ENCODE data around the gene IL3. TPM values are rescaled to one million over a fixed set of nuclear protein-coding genes. Genes with fewer than 3 reads are reported as not detected.

IL3 gene
- total and polyA plus RNA-seq, 2 donors (not counting 1 experiment from before 2014, with no cell fraction given), result not detected

DNA sequence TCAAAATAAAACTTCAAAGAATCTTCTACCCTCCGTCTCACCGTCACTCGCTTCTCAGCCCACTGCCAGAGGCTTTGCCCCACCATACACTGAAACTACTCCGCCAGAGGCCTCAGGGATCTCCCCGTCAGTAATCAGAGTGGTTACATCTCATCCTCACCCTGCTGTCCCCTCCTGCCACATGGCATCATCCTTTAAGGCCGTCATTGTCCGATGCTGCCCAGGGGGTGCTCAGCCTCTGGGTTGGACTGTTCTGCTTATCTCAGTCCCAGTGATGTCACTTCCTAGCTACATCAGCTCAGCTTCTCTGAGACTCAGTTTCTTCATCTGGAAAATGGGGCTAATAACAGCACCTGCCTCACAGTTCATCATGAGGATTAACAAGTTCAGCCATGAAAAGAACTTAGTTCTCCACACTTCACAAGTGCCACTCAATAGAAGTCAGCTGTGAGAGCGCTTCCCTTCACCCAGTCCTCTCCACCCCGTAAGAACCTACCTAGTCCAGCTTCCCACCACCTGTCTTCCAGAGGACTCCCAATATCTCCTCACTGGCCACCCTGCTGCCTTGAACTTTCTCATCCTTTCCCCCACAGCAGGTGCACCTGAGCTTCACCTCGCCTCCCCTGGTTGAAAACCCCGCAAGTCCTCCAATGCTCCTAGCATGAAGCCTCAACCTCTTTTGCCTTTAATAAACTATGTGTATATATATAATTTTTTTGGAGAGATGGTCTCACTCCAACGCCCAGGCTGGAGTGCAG lies 2.8 kb upstream of the IL3 start:
- no peak for TF ChIP-seq EZH2 (IDR thresholded peaks at IDR 0.05; ENCODE audit: borderline replicate concordance, insufficient read depth, low read depth, low read length, poor library complexity, severe bottlenecking)
- TF ChIP-seq, protein P1, sequence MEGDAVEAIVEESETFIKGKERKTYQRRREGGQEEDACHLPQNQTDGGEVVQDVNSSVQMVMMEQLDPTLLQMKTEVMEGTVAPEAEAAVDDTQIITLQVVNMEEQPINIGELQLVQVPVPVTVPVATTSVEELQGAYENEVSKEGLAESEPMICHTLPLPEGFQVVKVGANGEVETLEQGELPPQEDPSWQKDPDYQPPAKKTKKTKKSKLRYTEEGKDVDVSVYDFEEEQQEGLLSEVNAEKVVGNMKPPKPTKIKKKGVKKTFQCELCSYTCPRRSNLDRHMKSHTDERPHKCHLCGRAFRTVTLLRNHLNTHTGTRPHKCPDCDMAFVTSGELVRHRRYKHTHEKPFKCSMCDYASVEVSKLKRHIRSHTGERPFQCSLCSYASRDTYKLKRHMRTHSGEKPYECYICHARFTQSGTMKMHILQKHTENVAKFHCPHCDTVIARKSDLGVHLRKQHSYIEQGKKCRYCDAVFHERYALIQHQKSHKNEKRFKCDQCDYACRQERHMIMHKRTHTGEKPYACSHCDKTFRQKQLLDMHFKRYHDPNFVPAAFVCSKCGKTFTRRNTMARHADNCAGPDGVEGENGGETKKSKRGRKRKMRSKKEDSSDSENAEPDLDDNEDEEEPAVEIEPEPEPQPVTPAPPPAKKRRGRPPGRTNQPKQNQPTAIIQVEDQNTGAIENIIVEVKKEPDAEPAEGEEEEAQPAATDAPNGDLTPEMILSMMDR (IDR thresholded peaks at IDR 0.05), result no peak
- no peaks in the 10 kb centered on the region for H3K4me1 Mint-ChIP-seq
- no peak for DNase-seq
- no peaks in the 10 kb centered on the region for H4K20me1 ChIP-seq (ENCODE audit: control insufficient read depth, insufficient read depth, low read length, poor library complexity, severe bottlenecking)
- no peak for ATAC-seq (ENCODE audit: low read depth)
- no peak overlapping the region for H2AFZ ChIP-seq (ENCODE audit: insufficient read depth, low read depth, low read length, poor library complexity, severe bottlenecking)
- ChIA-PET POLR2A (no interaction called here), CTCF (interaction anchor here (0.7 kb wide), 1 partner anchor 468 kb away, joined by 3 read pairs; no protein-coding TSS in a partner anchor)
- H3K4me3 Mint-ChIP-seq, result no peak overlapping the region
- intact Hi-C loops (cut with micrococcal nuclease), result no loop called here
- H3K9ac ChIP-seq (ENCODE audit: low read length), result no peak overlapping the region
- no peaks in the 10 kb centered on the region for H3K9me3 Mint-ChIP-seq (ENCODE audit: insufficient read depth)
- no peaks in the 10 kb centered on the region for H3K79me2 ChIP-seq (ENCODE audit: control insufficient read depth, insufficient read depth, low read length)
- no peak overlapping the region for H3K4me3 ChIP-seq (ENCODE audit: control extremely low read depth in 1 of 5, extremely low read depth in 1 of 5, insufficient read depth in 1 of 5, low read depth in 2 of 5, low read length in 4 of 5)
- H3K4me2 ChIP-seq (replicated peaks; ENCODE audit: low read depth, low read length, poor library complexity, severe bottlenecking), result no peak overlapping the region
- no peaks in the 10 kb centered on the region for H3K36me3 ChIP-seq (replicated peaks in 1 of 2; ENCODE audit: control extremely low read depth in 1 of 2, control insufficient read depth in 1 of 2, extremely low read depth in 1 of 2, insufficient read depth in 2 of 2, low read length in 1 of 2)
- no peaks in the 10 kb centered on the region for H3K9me3 ChIP-seq (ENCODE audit: control extremely low read depth in 1 of 3, control insufficient read depth in 2 of 3, insufficient read depth in 1 of 3, low read length in 2 of 3)
- WGBS (ENCODE audit: insufficient coverage), result 89% methylated on average over 9 of the region's 12 CpGs
- no peaks in the 10 kb centered on the region for H3K4me1 ChIP-seq (ENCODE audit: control insufficient read depth in 2 of 2, insufficient read depth in 2 of 2, low read length in 2 of 2)
- peaks cover 3% of the 10 kb centered on the region for H3K27me3 Mint-ChIP-seq
- H3K27ac Mint-ChIP-seq, result no peak overlapping the region
- no peaks in the 10 kb centered on the region for H3K27me3 ChIP-seq (replicated peaks in 1 of 4; ENCODE audit: control extremely low read depth in 1 of 4, control insufficient read depth in 3 of 4, insufficient read depth in 4 of 4, low read length in 3 of 4)
- no peak overlapping the region for H3K27ac ChIP-seq (ENCODE audit: low read length in 2 of 2)

DNA sequence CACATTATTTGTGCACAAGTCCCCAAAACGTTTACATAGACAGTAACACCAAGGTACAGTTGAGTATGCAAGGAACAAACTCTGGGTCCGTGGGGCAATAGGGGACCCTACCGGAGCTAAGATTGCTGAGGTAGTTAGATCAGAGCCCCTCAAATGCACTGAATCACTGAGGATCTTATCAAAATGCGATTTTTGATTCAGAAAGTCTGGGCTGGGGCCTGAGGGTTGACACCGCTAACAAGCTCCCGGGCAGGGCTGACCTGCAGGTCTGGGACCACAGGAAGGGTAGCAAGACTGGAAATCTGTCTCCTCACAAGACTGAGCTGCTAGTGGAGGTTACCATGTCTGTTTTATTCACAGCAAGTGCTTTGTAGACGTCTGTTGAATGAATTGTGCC lies 1.8 kb upstream of the IL3 start:
- TF ChIP-seq EZH2 (IDR thresholded peaks at IDR 0.05; ENCODE audit: borderline replicate concordance, insufficient read depth, low read depth, low read length, poor library complexity, severe bottlenecking), result no peak
- TF ChIP-seq, protein P1 (IDR thresholded peaks at IDR 0.05), result no peak
- H3K4me2 ChIP-seq (replicated peaks; ENCODE audit: low read depth, low read length, poor library complexity, severe bottlenecking), result no peak overlapping the region
- ChIA-PET CTCF (no interaction called here), POLR2A (no interaction called here)
- DNase-seq (no peak), ATAC-seq (ENCODE audit: low read depth) (no peak)
- H3K27ac ChIP-seq (ENCODE audit: low read length in 2 of 2), result no peak overlapping the region
- Mint-ChIP-seq H3K27me3 (peaks cover 3% of the 10 kb centered on the region), H3K9me3 (ENCODE audit: insufficient read depth) (no peaks in the 10 kb centered on the region), H3K4me3 (no peak overlapping the region), H3K27ac (no peak overlapping the region), H3K4me1 (peaks cover 2% of the 10 kb centered on the region)
- no peaks in the 10 kb centered on the region for H4K20me1 ChIP-seq (ENCODE audit: control insufficient read depth, insufficient read depth, low read length, poor library complexity, severe bottlenecking)
- H3K9ac ChIP-seq (ENCODE audit: low read length), result no peak overlapping the region
- H3K36me3 ChIP-seq (replicated peaks in 1 of 2; ENCODE audit: control extremely low read depth in 1 of 2, control insufficient read depth in 1 of 2, extremely low read depth in 1 of 2, insufficient read depth in 2 of 2, low read length in 1 of 2), result no peaks in the 10 kb centered on the region
- H3K9me3 ChIP-seq (ENCODE audit: control extremely low read depth in 1 of 3, control insufficient read depth in 2 of 3, insufficient read depth in 1 of 3, low read length in 2 of 3), result no peaks in the 10 kb centered on the region
- no peak overlapping the region for H3K4me3 ChIP-seq (ENCODE audit: control extremely low read depth in 1 of 5, extremely low read depth in 1 of 5, insufficient read depth in 1 of 5, low read depth in 2 of 5, low read length in 4 of 5)
- WGBS (ENCODE audit: insufficient coverage), result 96% methylated on average over 6 of the region's 7 CpGs
- H3K4me1 ChIP-seq (ENCODE audit: control insufficient read depth in 2 of 2, insufficient read depth in 2 of 2, low read length in 2 of 2), result no peaks in the 10 kb centered on the region
- intact Hi-C loops (cut with micrococcal nuclease), result no loop called here
- no peaks in the 10 kb centered on the region for H3K79me2 ChIP-seq (ENCODE audit: control insufficient read depth, insufficient read depth, low read length)
- no peak overlapping the region for H2AFZ ChIP-seq (ENCODE audit: insufficient read depth, low read depth, low read length, poor library complexity, severe bottlenecking)
- no peaks in the 10 kb centered on the region for H3K27me3 ChIP-seq (replicated peaks in 1 of 4; ENCODE audit: control extremely low read depth in 1 of 4, control insufficient read depth in 3 of 4, insufficient read depth in 4 of 4, low read length in 3 of 4)

Measured in B cell (primary cell).